Stimulated activated CD4-positive, alpha-beta T cell treated with anti-CD3 and anti-CD28 coated beads, Interleukin-12 subunit alpha, Interleukin-12 subunit beta, amount 100 ng/mL, for 24 hours (primary cell): ENCODE results near the gene LENG8.

Experiments
- DNase-seq, 2 experiments: peaks; one replicate each; pipeline ENCODE4 v3.0.0-alpha.2; 2020; ENCODE audit warnings: low read depth in 2 of 2

LENG8 gene

DNA sequence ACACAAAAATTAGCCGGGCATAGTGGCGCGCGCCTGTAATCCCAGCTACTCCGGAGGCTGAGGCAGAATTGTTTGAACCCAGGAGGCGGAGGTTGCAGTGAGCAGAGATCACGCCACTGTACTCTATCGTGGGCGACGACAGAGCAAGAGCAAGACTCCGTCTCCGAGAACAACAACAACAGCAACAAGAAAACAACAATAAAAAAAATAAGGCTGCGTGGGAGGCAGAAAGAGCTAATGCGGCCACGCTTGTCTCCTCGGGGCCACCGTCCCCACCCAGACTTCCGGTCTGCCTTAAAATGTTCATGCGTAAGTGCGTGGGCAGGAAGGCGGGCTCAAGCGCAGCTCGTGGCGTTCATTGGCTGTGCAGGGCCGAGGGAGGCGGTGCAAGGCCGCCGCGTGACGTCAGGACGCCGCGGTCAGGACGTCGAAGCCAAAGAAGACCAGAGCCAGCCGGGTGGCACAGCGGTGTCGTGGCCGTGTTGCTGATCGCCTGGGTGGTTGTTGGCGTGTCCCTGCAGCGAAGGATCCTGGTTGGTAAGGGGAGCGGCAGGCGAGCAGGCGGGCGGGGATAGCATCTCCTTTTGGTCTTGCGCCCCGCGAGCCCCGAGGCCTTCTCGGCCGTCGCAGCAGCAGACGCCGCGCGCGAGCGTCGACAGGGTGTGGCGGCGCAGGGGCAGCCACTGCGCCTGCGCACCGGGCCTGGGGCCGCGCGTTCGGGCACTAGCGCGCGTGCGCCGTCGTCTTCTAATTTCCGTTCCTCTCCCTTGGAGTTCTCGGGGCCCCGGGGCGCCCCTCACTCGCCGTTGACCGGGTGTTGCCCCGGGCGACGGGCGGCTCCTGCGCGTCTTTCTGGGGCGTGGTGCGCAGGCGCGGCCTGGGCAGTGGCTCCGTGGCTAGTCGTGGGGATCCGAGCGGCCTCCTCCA lies at the start of gene LENG8:
TSS of gene LENG8 (plus strand) at position 426 of the 927 bp plus-strand sequence. CDS start 2,146 bp downstream, outside the sequence.
- peak; percentile 94 to 95 for DNase-seq

DNA sequence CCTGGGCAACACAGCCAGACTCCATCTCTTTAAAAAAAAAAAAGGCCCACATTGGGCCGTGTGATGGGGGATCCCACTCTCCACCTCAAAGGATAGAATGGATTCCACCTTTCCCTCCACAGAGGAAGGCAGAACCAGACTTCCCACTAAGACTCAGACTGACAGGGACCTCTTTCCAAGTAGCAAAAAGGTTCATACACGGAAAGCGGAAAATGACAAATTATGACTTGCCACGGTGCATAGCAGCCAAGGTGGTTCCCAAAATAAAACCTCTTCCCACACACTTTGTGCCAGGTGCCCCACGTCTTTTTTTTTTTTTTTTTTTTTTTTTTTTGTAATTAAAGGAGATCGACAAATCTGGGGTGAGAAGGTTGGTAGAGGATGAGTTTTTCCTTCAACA lies 48.1 kb upstream of the LENG8 start:
- DNase-seq, result no peak

DNA sequence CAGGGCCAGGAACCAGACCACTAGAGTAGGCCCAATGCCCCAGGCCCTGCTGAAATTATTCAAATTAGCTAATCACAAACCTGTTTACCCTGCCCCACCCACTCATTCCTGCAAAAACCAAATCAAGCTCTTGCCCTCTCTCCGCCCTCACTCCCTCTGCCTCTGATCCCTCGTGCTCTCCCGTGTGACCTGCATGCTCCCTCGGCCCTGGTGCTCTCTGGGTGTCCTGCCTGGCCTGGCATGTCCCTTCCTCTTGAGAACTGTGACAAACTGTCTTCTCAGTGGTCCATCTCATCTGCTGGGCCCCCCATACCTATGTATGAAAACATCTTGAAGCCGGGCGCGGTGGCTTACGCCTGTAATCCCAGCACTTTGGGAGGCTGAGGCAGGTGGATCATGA lies 45.9 kb upstream of the LENG8 start:
- DNase-seq, result no peak

- no peak for DNase-seq
These were observed 43.4 kb upstream of the LENG8 start for GRCh38 chr19:54405628-54406027.

- no peak for DNase-seq
These were observed 41.2 kb upstream of the LENG8 start for GRCh38 chr19:54407780-54408179.

- no peak for DNase-seq
These were observed 40.5 kb upstream of the LENG8 start for GRCh38 chr19:54408456-54409026.

- no peak for DNase-seq
These were observed 38.0 kb upstream of the LENG8 start for GRCh38 chr19:54411033-54411432.

- DNase-seq, result no peak
These were observed 36.1 kb upstream of the LENG8 start for GRCh38 chr19:54412877-54413276.

- no peak for DNase-seq
These were observed 34.8 kb upstream of the LENG8 start for GRCh38 chr19:54414156-54414555.

- peak in 1 of 2 experiments; percentile 22 for DNase-seq
These were observed 33.6 kb upstream of the LENG8 start, which contains the start of gene TTYH1 for GRCh38 chr19:54415208-54415900. TTYH1 (plus strand) TSS chr19:54415464; CDS start chr19:54415553, 89 bp downstream.

- DNase-seq, result no peak
These were observed 32.9 kb upstream of the LENG8 start for GRCh38 chr19:54415901-54416673.

DNA sequence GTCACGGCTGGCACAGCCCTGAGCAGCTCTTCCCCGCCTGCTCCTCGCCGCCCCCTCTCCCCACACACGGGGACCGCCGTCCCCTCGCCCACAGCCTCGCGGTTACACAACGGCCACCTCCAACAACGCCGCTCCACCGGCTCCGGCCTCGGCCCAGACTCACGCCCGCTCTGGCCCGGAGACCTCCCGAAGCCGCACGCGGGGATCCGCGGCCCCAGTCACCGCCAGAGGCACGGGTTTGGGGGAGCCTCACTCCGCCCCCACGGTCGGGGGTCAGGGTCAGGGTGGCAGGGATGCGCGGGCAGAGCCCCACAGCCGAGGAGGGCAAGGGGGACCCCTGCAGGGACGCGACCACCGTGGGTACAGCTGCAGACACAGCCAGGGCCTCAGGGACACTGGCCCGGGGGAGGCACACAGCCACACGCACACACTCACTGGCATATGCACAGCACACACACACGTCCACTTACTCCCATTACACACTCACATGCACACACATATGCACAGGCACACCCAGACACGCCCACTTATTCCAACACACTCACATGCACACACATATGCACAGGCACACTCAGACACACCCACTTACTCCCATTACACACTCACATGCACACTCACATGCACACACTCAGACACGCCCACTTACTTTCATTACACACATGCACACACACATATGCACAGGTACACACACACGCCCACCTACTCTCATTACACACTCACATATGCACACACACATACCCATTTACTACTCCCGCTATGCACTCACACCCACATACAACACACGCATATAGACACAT lies 32.1 kb upstream of the LENG8 start:
- no peak for DNase-seq

- no peak for DNase-seq
These were observed 30.7 kb upstream of the LENG8 start for GRCh38 chr19:54418030-54418929.

DNA sequence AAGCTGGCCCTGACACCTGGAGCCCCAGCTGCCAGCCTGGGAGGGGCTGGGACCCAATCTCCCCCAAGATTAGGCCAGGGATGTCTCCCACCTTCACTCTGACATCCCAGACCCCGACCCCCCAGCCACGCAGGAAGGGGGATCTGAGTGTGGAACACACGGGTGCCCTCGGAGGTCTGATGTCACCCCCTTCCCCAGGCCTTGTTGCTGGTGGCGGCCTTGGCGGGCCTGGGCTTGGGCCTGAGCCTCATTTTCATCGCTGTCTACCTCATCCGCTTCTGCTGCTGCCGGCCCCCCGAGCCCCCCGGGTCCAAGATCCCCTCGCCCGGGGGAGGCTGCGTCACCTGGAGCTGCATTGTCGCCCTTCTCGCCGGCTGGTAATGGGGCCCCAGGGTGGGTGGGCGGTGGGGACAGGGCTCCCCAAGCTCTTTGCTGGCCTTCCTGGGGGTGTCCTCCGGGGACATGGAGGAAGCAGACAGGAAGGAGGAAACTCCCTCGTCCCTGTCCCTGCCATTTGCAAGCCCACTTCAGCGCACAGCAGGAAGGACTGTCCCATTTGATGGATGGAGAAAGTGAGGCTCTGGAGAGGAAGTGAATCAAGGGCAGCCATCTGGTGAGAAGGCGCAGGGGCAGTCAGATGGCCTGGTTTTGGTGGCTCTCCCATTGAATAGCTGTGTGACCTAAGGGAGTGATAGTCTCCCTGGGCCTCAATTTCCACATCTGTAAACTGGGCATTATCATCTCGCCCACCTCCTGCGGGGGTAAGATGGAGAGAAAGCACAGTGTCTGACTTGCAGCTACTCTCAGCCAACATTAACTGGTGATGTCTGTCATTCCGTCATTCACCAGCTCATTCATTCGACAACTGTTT lies 29.8 kb upstream of the LENG8 start:
- no peak for DNase-seq

DNA sequence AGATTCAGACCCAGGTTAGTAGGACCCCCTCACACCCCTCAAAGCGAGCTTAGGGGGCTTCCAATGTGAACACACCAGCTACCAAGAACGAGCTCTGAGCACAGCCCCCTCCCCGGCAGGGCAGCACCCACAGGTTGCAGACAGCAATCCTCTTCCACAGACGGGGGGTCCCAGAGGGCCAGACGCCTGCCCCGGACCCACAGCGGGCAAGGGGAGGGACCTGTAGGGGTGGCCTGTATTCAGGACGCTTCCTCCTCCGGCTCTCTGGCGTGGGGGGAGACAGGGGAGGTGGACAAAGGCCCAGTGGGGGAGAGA lies 29.0 kb upstream of the LENG8 start:
- DNase-seq, result no peak

DNA sequence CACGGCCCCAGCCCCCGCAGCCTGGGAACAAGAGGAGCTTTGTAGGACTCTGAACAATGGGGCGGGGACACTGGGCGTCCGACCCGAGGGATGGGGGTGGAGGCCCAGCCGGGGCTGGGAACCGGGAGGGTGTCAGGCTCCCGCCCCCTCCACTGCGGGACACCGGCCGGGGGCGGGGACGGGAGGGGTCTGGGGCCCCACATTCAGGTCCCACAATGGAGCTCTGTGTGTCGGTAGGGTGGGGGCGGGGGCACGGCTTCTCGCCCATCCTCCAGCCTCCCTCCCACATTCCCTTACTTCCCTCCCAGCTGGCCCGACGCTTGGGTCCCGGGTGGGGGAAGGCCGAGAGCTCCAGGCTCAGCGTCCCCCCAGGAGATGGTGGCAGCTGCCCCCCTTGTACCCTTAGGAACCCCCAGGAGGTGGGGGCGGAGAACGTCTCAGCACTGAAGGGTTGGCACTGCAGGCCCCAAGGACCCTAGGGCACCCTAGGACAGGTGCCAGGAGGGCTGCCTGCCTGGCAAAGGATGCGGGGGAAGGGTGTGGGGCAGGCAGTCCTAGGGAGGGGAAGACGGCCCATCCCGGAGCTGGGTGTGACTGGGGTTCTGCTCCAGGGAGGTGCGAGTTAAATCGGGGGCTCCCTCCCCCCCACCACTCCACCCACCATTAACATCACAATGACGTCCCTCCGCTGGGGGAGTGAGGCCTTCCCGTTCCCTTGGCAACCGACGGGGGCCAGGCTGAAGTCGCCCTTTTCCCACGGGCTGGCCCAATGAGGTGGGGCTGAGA lies 28.4 kb upstream of the LENG8 start:
- no peak for DNase-seq

DNA sequence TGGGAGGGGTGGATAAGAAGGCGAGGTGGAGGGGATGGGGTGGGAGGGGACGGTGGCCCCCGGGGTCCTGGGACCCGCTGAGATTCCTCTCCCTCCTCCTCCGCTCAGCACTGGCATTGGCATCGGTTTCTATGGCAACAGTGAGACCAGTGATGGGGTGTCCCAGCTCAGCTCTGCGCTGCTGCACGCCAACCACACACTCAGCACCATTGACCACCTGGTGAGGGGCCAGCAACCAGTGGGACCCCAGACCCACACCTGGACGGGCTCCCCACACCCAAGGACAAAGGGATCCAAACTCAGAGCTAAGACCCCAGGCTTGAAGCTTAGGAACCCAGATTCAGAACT lies 27.9 kb upstream of the LENG8 start:
- no peak for DNase-seq

DNA sequence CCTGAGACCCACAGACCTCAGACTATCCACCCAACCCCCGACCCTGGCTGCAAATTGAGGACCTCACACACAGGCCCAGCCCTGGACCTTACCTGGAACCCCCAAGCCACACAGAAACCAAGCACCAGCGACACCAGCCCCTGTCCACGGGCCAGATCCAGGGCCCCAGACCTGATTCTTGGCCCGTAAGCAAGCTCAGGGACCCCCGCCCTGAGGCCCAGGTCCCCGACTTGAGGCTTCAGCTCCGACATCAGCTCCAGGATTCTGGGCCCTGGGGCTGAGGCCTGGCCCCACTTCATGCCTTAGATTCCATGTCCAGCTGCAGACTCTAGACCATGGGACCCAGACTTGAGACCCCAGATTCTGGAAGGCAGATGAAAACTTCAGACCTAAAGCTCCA lies 27.5 kb upstream of the LENG8 start:
- no peak for DNase-seq
